GM23248 (cell line): ENCODE results near the gene PLEKHG3. TPM values are rescaled to one million over a fixed set of nuclear protein-coding genes. Genes with fewer than 3 reads are reported as not detected.

ENCODE experiments used
- DNase-seq: peaks from one replicate; pipeline ENCODE4 v3.0.0-alpha.2; 2015
- H2AFZ ChIP-seq: fragments of 200-600 bp; sonication (generic); 2 replicates; pipeline ENCODE4 v1.6.1; 2016; ENCODE audit warnings: antibody characterized with exemption
- H3F3A ChIP-seq: fragments of 200-600 bp; sonication (generic); 2 replicates; pipeline ENCODE4 v1.6.1; 2016; ENCODE audit warnings: mild to moderate bottlenecking, antibody characterized with exemption, mixed run types; ENCODE audit not compliant: insufficient read depth
- H3K27ac ChIP-seq: fragments of 200-600 bp; sonication (generic); 2 replicates; pipeline ENCODE4 v1.5.1; 2016; ENCODE audit warnings: mild to moderate bottlenecking
- H3K27me3 ChIP-seq: fragments of 200-600 bp; sonication (generic); replicated peaks from 2 replicates; pipeline ENCODE4 v1.6.1; 2016; ENCODE audit warnings: mild to moderate bottlenecking; ENCODE audit not compliant: insufficient read depth
- H3K36me3 ChIP-seq: fragments of 200-600 bp; sonication (generic); 2 replicates; pipeline ENCODE4 v1.6.1; 2016; ENCODE audit warnings: low read depth, mild to moderate bottlenecking
- H3K4me1 ChIP-seq: fragments of 200-600 bp; sonication (generic); 2 replicates; pipeline ENCODE4 v1.6.1; 2016; ENCODE audit warnings: mild to moderate bottlenecking; ENCODE audit not compliant: insufficient read depth
- H3K4me2 ChIP-seq: fragments of 200-600 bp; sonication (generic); one replicate; pipeline ENCODE4 v1.6.1; 2016; ENCODE audit warnings: mild to moderate bottlenecking; ENCODE audit not compliant: unreplicated experiment
- H3K4me3 ChIP-seq: fragments of 200-600 bp; sonication (generic); 2 replicates; pipeline ENCODE4 v1.5.1; 2016; ENCODE audit warnings: mild to moderate bottlenecking
- H3K79me2 ChIP-seq: fragments of 200-600 bp; sonication (generic); 2 replicates; pipeline ENCODE4 v1.6.1; 2016; ENCODE audit warnings: mild to moderate bottlenecking; ENCODE audit not compliant: insufficient read depth
- H3K9ac ChIP-seq: fragments of 200-600 bp; sonication (generic); 2 replicates; pipeline ENCODE4 v1.6.1; 2016; ENCODE audit warnings: mild to moderate bottlenecking
- H3K9me2 ChIP-seq: fragments of 200-600 bp; sonication (generic); 2 replicates; pipeline ENCODE4 v1.6.1; 2016; ENCODE audit warnings: mixed run types, mild to moderate bottlenecking, moderate library complexity; ENCODE audit not compliant: insufficient read depth
- H3K9me3 ChIP-seq: fragments of 200-600 bp; sonication (generic); one replicate; pipeline ENCODE4 v1.6.1; 2017; ENCODE audit warnings: low read depth
- H4K20me1 ChIP-seq: fragments of 200-600 bp; sonication (generic); 2 replicates; pipeline ENCODE4 v1.6.0; 2016; ENCODE audit not compliant: insufficient read depth
- EZH2 ChIP-seq: fragments of 200-600 bp; sonication (generic); IDR thresholded peaks from 2 replicates; pipeline ENCODE4 v1.6.1; 2018; ENCODE audit warnings: antibody characterized with exemption, mild to moderate bottlenecking; ENCODE audit not compliant: insufficient read depth, poor library complexity, severe bottlenecking
- EZH2phosphoT487 ChIP-seq: fragments of 200-600 bp; sonication (generic); IDR thresholded peaks from 2 replicates; pipeline ENCODE4 v1.6.1; 2018; ENCODE audit warnings: antibody characterized with exemption, moderate library complexity, mild to moderate bottlenecking, low read depth; ENCODE audit not compliant: insufficient read depth
- WGBS, 2 experiments: methylation state at CpG; one replicate each; pipeline ENCODE4 v1.1.6; 2015 to 2017; ENCODE audit warnings: low lambda C conversion rate in 2 of 2, low coverage in 1 of 2; ENCODE audit errors: missing lambda C conversion rate in 2 of 2; 5-methylcytosine and 5-hydroxymethylcytosine counted together
- in situ Hi-C: fragments of 300-500 bp; cut with MboI; formaldehyde crosslinking; loops from 2 replicates; pipeline ENCODE4 v1.15.0; 2020
- polyA plus RNA-seq: library from polyadenylated mRNA; unstranded; fragments of >200 nt; fragmentation: Nextera tagmentation; extraction: Ambion mirVana; gene quantifications from 2 replicates; pipeline ENCODE4 v1.2.1, GENCODE V29; 2016
- total RNA-seq: library from RNA; depleted of rRNA; stranded (reverse); fragments of >200 nt; shearing (Covaris generic); gene quantifications from 2 replicates; pipeline ENCODE4 v1.2.3, GENCODE V29; 2014

The PLEKHG3 gene
- total and polyA plus RNA-seq, 2 experiments from 2014 or later: 2.1 to 6.9 TPM

GRCh38 chr14:64659366-64659765 lies 44.9 kb upstream of the PLEKHG3 start:
- Histone ChIP-seq H3K4me1 (peaks cover 24% of the 10 kb centered on the region), H2AFZ (no peak overlapping the region), H3K27ac (peak overlapping the region; percentile 44), H3K27me3 (no peaks in the 10 kb centered on the region), H3K9me3 (no peaks in the 10 kb centered on the region), H3K4me3 (no peak overlapping the region), H4K20me1 (no peaks in the 10 kb centered on the region), H3K4me2 (no peak overlapping the region), H3F3A (peaks cover 7% of the 10 kb centered on the region; the same call in 1 of the 2 replicates), H3K79me2 (no peaks in the 10 kb centered on the region), H3K9me2 (no peaks in the 10 kb centered on the region), H3K9ac (no peak overlapping the region), H3K36me3 (no peaks in the 10 kb centered on the region)
- TF ChIP-seq EZH2 (no peak), EZH2phosphoT487 (no peak)
- WGBS, 2 experiments: 33 to 43% methylated on average over 5 of the region's 5 CpGs
- peak; percentile 88 for DNase-seq
- in situ Hi-C loops: no loop called here

GRCh38 chr14:64663174-64663573 lies 41.0 kb upstream of the PLEKHG3 start:
- TF ChIP-seq EZH2phosphoT487: no peak
- TF ChIP-seq EZH2: no peak
- peaks cover 9% of the 10 kb centered on the region; the same call in 1 of the 2 replicates for H3F3A ChIP-seq
- no peaks in the 10 kb centered on the region for H4K20me1 ChIP-seq
- in situ Hi-C loops: no loop called here
- no peaks in the 10 kb centered on the region for H3K79me2 ChIP-seq
- H3K9me3 ChIP-seq: no peaks in the 10 kb centered on the region
- H2AFZ ChIP-seq: no peak overlapping the region
- H3K4me3 ChIP-seq: no peak overlapping the region
- H3K9me2 ChIP-seq: no peaks in the 10 kb centered on the region
- no peak overlapping the region for H3K27ac ChIP-seq
- WGBS, 2 experiments: 66 to 73% methylated on average over 6 of the region's 6 CpGs
- H3K4me1 ChIP-seq: peaks cover 19% of the 10 kb centered on the region
- no peaks in the 10 kb centered on the region for H3K36me3 ChIP-seq
- no peak overlapping the region for H3K9ac ChIP-seq
- DNase-seq: no peak
- no peak overlapping the region for H3K4me2 ChIP-seq
- no peaks in the 10 kb centered on the region for H3K27me3 ChIP-seq

GRCh38 chr14:64671591-64671990 lies 32.6 kb upstream of the PLEKHG3 start:
- H3F3A ChIP-seq: peaks cover 3% of the 10 kb centered on the region; the same call in 1 of the 2 replicates
- H3K4me3 ChIP-seq: no peak overlapping the region
- no peak overlapping the region for H3K9ac ChIP-seq
- H4K20me1 ChIP-seq: no peaks in the 10 kb centered on the region
- H2AFZ ChIP-seq: no peak overlapping the region
- H3K36me3 ChIP-seq: no peaks in the 10 kb centered on the region
- DNase-seq: peak; percentile 85
- H3K4me1 ChIP-seq: 0 out of 2 replicates have a peak, but pooled peaks cover 5% of the 10 kb centered on the region
- no peak for TF ChIP-seq EZH2
- H3K27ac ChIP-seq: no peak overlapping the region
- no peaks in the 10 kb centered on the region for H3K9me3 ChIP-seq
- H3K9me2 ChIP-seq: no peaks in the 10 kb centered on the region
- WGBS, 2 experiments: 14 to 15% methylated on average over 3 of the region's 3 CpGs
- no peaks in the 10 kb centered on the region for H3K79me2 ChIP-seq
- H3K27me3 ChIP-seq: no peaks in the 10 kb centered on the region
- in situ Hi-C loops: loop anchor here (10.0 kb wide), 1 partner anchor 213 kb away; no protein-coding TSS in a partner anchor
- no peak overlapping the region for H3K4me2 ChIP-seq

GRCh38 chr14:64673316-64673715 lies 30.9 kb upstream of the PLEKHG3 start:
- no peak overlapping the region for H3K27ac ChIP-seq
- no peak overlapping the region for H3K9ac ChIP-seq
- no peak overlapping the region for H3K4me3 ChIP-seq
- in situ Hi-C loops: loop anchor here (10.0 kb wide), 1 partner anchor 211 kb away; no protein-coding TSS in a partner anchor
- H3K4me1 ChIP-seq: no peaks in the 10 kb centered on the region
- H3K79me2 ChIP-seq: no peaks in the 10 kb centered on the region
- TF ChIP-seq EZH2phosphoT487 (no peak), EZH2 (no peak)
- no peaks in the 10 kb centered on the region for H3K27me3 ChIP-seq
- no peaks in the 10 kb centered on the region for H3K9me3 ChIP-seq
- no peaks in the 10 kb centered on the region for H3F3A ChIP-seq
- H3K4me2 ChIP-seq: no peak overlapping the region
- no peak for DNase-seq
- no peaks in the 10 kb centered on the region for H3K9me2 ChIP-seq
- WGBS, 2 experiments: 90 to 91% methylated on average over 8 of the region's 8 CpGs
- no peaks in the 10 kb centered on the region for H4K20me1 ChIP-seq
- H3K36me3 ChIP-seq: no peaks in the 10 kb centered on the region
- H2AFZ ChIP-seq: no peak overlapping the region

- Histone ChIP-seq H3K36me3 (no peaks in the 10 kb centered on the region), H3K27me3 (no peaks in the 10 kb centered on the region), H3K27ac (no peak overlapping the region), H3K9me3 (no peaks in the 10 kb centered on the region), H4K20me1 (no peaks in the 10 kb centered on the region), H3F3A (no peaks in the 10 kb centered on the region), H3K4me2 (no peak overlapping the region), H3K4me3 (no peak overlapping the region), H2AFZ (no peak overlapping the region), H3K79me2 (no peaks in the 10 kb centered on the region), H3K4me1 (no peaks in the 10 kb centered on the region), H3K9ac (no peak overlapping the region), H3K9me2 (no peaks in the 10 kb centered on the region)
- WGBS, 2 experiments: 68 to 69% methylated on average over 6 of the region's 6 CpGs
- no peak for TF ChIP-seq EZH2
- TF ChIP-seq EZH2phosphoT487: no peak
- in situ Hi-C loops: loop anchor here (10.0 kb wide), 1 partner anchor 211 kb away; no protein-coding TSS in a partner anchor
- DNase-seq: no peak
Measured at GRCh38 chr14:64673748-64674147, 30.5 kb upstream of the PLEKHG3 start.
